Retina (tissue), 1 donor: Measurements from ENCODE around the gene REV3L.
"Not testable (repeated sequence)": the region's sequence is repeated elsewhere in the genome, so short reads cannot be mapped to it uniquely, and the experiment has no call there.

Experiments used
- DNase-seq: peaks from one replicate; pipeline ENCODE4 v3.0.0-alpha.2; 2016

Gene REV3L

DNA sequence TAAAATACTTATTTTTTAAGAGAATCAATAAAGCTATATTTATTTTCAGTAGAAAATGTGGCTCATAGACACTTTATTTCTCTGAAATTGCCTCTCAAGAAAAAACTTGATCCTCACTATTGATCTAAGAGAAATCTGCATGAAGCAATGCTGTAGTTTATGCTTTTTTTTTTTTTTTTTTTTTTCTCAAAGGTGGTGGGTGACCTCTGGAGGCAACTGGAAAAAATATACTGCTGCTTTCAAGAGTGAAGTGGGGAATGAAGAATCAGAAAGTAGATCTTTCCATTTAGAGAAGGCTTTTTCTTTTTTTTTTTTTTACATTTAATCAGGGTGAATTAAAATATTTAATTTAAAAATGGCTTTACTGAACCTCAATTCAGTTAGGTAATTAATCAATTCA is 226.4 kb downstream of the REV3L start:
- no peak for DNase-seq

DNA sequence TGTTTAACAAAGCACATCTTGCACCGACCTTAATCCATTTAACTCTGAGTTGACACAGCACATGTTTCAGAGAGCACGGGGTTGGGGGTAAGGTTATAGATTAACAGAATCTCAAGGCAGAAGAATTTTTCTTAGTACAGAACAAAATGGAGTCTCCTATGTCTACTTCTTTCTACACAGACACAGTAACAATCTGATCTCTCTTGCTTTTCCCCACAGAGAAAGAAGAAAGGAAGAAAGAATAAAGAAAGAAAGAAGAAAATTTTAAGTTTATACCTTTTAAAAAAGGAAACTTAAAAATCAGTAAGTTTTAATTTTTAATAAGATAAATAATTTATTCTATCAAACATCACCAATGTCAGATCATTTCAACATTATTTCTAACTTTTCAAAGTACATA is 227.2 kb downstream of the REV3L start:
- not testable (repeated sequence) for DNase-seq

- no peak for DNase-seq
Observed at GRCh38 chr6:111254779-111255166, 228.2 kb downstream of the REV3L start.

DNA sequence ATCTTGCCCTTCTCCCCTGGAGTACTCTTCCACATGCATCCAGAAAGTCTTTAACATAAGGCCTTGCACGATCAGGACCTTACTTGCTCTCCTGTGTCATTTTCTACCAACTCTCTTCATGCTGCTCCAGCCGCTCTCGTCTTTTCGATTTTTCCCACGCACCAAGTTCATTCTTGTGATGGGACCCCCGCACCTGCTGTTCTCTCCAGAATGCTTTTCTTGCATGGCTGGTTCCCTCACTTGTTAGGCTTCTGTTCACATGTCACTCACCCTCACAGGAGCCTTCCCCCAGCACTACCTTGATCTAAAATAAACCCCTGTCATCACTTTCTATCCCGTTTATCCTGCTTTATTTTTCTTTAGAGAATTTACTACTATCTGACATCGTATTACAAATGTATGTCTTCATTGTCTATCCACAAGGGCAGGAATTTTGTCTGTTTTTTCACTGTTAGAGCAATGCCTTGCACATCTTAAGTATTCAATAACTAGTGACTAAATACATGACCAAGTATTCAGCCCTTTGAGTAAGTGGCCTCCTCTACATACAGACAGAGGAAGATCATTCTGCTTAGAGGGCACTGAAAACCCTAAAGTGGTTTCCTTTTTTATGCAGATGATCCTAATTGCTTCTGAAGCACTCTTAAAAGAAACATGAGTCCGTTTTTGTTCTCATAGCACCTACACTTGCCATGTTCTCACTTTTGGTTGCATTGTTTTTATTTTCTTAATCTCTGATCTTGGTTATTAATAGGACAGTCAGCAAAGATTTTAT is 228.8 kb downstream of the REV3L start:
- no peak for DNase-seq

DNA sequence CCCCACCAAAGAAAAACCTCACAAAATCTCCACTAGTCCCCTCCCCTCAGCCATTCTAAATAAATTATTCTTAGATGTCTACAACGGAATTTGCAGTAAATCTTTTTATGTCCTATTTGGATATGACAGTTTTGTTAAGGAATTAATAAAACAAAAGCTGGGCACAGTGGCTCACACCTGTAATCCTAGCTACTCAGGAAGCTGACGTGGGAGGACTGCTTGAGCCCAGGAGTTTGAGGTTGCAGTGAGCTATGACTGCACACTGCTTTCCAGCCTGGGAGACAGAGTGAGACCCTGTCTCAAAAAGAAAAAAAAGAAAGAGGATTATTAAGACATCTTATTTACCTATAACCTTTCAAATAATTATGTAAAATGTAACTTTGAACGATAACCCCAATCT is 230.3 kb downstream of the REV3L start:
- DNase-seq, result no peak

- no peak for DNase-seq
Observed at GRCh38 chr6:111250791-111251354, 232.1 kb downstream of the REV3L start.
